ENCODE measurements around the gene TRAPPC6A. TPM values are rescaled to one million over a fixed set of nuclear protein-coding genes. Genes with fewer than 3 reads are reported as not detected.
A peak's percentile ranks its signal among the peaks of the same experiment; 100 is the strongest.

Gene TRAPPC6A
- total and polyA plus RNA-seq, 2 donors (not counting 1 experiment from before 2014, with no cell fraction given): 40.3 to 79.0 TPM

- POLR2A ChIA-PET: no interaction called here
- H4K20me1 ChIP-seq (ENCODE audit: control insufficient read depth, insufficient read depth, low read length, poor library complexity, severe bottlenecking): peaks cover 4% of the 10 kb centered on the region
- intact Hi-C loops (cut with micrococcal nuclease): no loop called here
- TF ChIP-seq EZH2 (IDR thresholded peaks at IDR 0.05; ENCODE audit: borderline replicate concordance, insufficient read depth, low read depth, low read length, poor library complexity, severe bottlenecking) (no peak), CTCF (IDR thresholded peaks at IDR 0.05) (no peak)
- peak overlapping the region; percentile 49 for H2AFZ ChIP-seq (ENCODE audit: insufficient read depth, low read depth, low read length, poor library complexity, severe bottlenecking)
- peaks cover 11% of the 10 kb centered on the region for H3K79me2 ChIP-seq (ENCODE audit: control insufficient read depth, insufficient read depth, low read length)
- CTCF ChIA-PET: interaction anchor here (1.0 to 1.4 kb wide), 4 partner anchors 11 to 71 kb away, joined by 3 to 5 read pairs (median 4); partner anchors contain the start of genes BLOC1S3 and PPP1R37
- peak overlapping the region in 1 of 2 donors; percentile 42 for H3K27ac ChIP-seq (ENCODE audit: low read length in 2 of 2)
- 73% methylated on average over 8 of the region's 15 CpGs for WGBS (ENCODE audit: insufficient coverage)
- H3K9me3 ChIP-seq (ENCODE audit: control extremely low read depth in 1 of 3, control insufficient read depth in 2 of 3, insufficient read depth in 1 of 3, low read length in 2 of 3): peaks cover 0 to 3% (median 0%) of the 10 kb centered on the region in 3 donors
- DNase-seq (no peak), ATAC-seq (ENCODE audit: low read depth) (no peak)
- peak overlapping the region; percentile 71 for H3K4me2 ChIP-seq (replicated peaks; ENCODE audit: low read depth, low read length, poor library complexity, severe bottlenecking)
- peak overlapping the region; percentile 71 for H3K27ac Mint-ChIP-seq
- peaks cover 21% of the 10 kb centered on the region for H3K4me1 Mint-ChIP-seq
- no peak overlapping the region for H3K4me3 ChIP-seq (ENCODE audit: control extremely low read depth in 1 of 5, extremely low read depth in 1 of 5, insufficient read depth in 1 of 5, low read depth in 2 of 5, low read length in 4 of 5)
- H3K9ac ChIP-seq (ENCODE audit: low read length): no peak overlapping the region
- no peak overlapping the region for H3K4me3 Mint-ChIP-seq
- peaks cover 13 to 16% of the 10 kb centered on the region in 2 donors for H3K4me1 ChIP-seq (ENCODE audit: control insufficient read depth in 2 of 2, insufficient read depth in 2 of 2, low read length in 2 of 2)
- peaks cover 10% of the 10 kb centered on the region for H3K27me3 Mint-ChIP-seq
- H3K9me3 Mint-ChIP-seq (ENCODE audit: insufficient read depth): no peaks in the 10 kb centered on the region
- no peaks in the 10 kb centered on the region for H3K36me3 ChIP-seq (replicated peaks in 1 of 2; ENCODE audit: control extremely low read depth in 1 of 2, control insufficient read depth in 1 of 2, extremely low read depth in 1 of 2, insufficient read depth in 2 of 2, low read length in 1 of 2)
- H3K27me3 ChIP-seq (replicated peaks in 1 of 4; ENCODE audit: control extremely low read depth in 1 of 4, control insufficient read depth in 3 of 4, insufficient read depth in 4 of 4, low read length in 3 of 4): peaks cover 0 to 3% (median under 1%) of the 10 kb centered on the region in 4 experiments
Observed at GRCh38 chr19:45163751-45164460, 14.1 kb downstream of the TRAPPC6A start.

GRCh38 chr19:45163156-45163555 is 14.9 kb downstream of the TRAPPC6A start:
- H3K9ac ChIP-seq (ENCODE audit: low read length): no peak overlapping the region
- no peaks in the 10 kb centered on the region for H3K36me3 ChIP-seq (replicated peaks in 1 of 2; ENCODE audit: control extremely low read depth in 1 of 2, control insufficient read depth in 1 of 2, extremely low read depth in 1 of 2, insufficient read depth in 2 of 2, low read length in 1 of 2)
- H3K27ac ChIP-seq (ENCODE audit: low read length in 2 of 2): no peak overlapping the region
- CTCF ChIA-PET: interaction anchor here (1.4 kb wide), 1 partner anchor 10 kb away, joined by 4 read pairs; no protein-coding TSS in a partner anchor
- no peaks in the 10 kb centered on the region for H4K20me1 ChIP-seq (ENCODE audit: control insufficient read depth, insufficient read depth, low read length, poor library complexity, severe bottlenecking)
- DNase-seq (no peak), ATAC-seq (ENCODE audit: low read depth) (no peak)
- Mint-ChIP-seq H3K4me1 (peaks cover 21% of the 10 kb centered on the region), H3K9me3 (ENCODE audit: insufficient read depth) (no peaks in the 10 kb centered on the region), H3K27me3 (peaks cover 14% of the 10 kb centered on the region), H3K4me3 (no peak overlapping the region), H3K27ac (no peak overlapping the region)
- H3K27me3 ChIP-seq (replicated peaks in 1 of 4; ENCODE audit: control extremely low read depth in 1 of 4, control insufficient read depth in 3 of 4, insufficient read depth in 4 of 4, low read length in 3 of 4): peaks cover 0 to 11% (median 3%) of the 10 kb centered on the region in 4 experiments
- peaks cover 4% of the 10 kb centered on the region for H3K79me2 ChIP-seq (ENCODE audit: control insufficient read depth, insufficient read depth, low read length)
- H3K9me3 ChIP-seq (ENCODE audit: control extremely low read depth in 1 of 3, control insufficient read depth in 2 of 3, insufficient read depth in 1 of 3, low read length in 2 of 3): peaks cover 0 to 5% (median 0%) of the 10 kb centered on the region in 3 donors
- peaks cover 13 to 16% of the 10 kb centered on the region in 2 donors for H3K4me1 ChIP-seq (ENCODE audit: control insufficient read depth in 2 of 2, insufficient read depth in 2 of 2, low read length in 2 of 2)
- H3K4me2 ChIP-seq (replicated peaks; ENCODE audit: low read depth, low read length, poor library complexity, severe bottlenecking): no peak overlapping the region
- 91% methylated on average over 17 of the region's 17 CpGs for WGBS (ENCODE audit: insufficient coverage)
- no peak overlapping the region for H2AFZ ChIP-seq (ENCODE audit: insufficient read depth, low read depth, low read length, poor library complexity, severe bottlenecking)
- no peak overlapping the region for H3K4me3 ChIP-seq (ENCODE audit: control extremely low read depth in 1 of 5, extremely low read depth in 1 of 5, insufficient read depth in 1 of 5, low read depth in 2 of 5, low read length in 4 of 5)
- POLR2A ChIA-PET: no interaction called here
- TF ChIP-seq EZH2 (IDR thresholded peaks at IDR 0.05; ENCODE audit: borderline replicate concordance, insufficient read depth, low read depth, low read length, poor library complexity, severe bottlenecking): no peak
- no peak for TF ChIP-seq CTCF (IDR thresholded peaks at IDR 0.05)
- intact Hi-C loops (cut with micrococcal nuclease): no loop called here
